Stimulated activated CD8-positive, alpha-beta memory T cell treated with anti-CD3 and anti-CD28 coated beads, Interleukin-4, amount 100 ng/mL, for 24 hours (primary cell): Measurements from ENCODE around the gene DPH5.

Source experiments
- DNase-seq: peaks from one replicate; pipeline ENCODE4 v3.0.0-alpha.2; 2020; ENCODE audit warnings: low read depth

Gene DPH5

GRCh38 chr1:100941580-100942216, 83.9 kb downstream of the DPH5 start:
- no peak for DNase-seq

GRCh38 chr1:100941098-100941527, 84.5 kb downstream of the DPH5 start:
- DNase-seq = no peak
